ENCODE data around the gene ATP7B.

ATP7B gene

GRCh38 chr13:51942189-51942588 is 69.1 kb downstream of the ATP7B start:
- DNase-seq = no peak

GRCh38 chr13:51938454-51938853 is 72.8 kb downstream of the ATP7B start:
- DNase-seq = no peak

GRCh38 chr13:51937320-51938290 is 73.6 kb downstream of the ATP7B start:
- DNase-seq = no peak

DNA sequence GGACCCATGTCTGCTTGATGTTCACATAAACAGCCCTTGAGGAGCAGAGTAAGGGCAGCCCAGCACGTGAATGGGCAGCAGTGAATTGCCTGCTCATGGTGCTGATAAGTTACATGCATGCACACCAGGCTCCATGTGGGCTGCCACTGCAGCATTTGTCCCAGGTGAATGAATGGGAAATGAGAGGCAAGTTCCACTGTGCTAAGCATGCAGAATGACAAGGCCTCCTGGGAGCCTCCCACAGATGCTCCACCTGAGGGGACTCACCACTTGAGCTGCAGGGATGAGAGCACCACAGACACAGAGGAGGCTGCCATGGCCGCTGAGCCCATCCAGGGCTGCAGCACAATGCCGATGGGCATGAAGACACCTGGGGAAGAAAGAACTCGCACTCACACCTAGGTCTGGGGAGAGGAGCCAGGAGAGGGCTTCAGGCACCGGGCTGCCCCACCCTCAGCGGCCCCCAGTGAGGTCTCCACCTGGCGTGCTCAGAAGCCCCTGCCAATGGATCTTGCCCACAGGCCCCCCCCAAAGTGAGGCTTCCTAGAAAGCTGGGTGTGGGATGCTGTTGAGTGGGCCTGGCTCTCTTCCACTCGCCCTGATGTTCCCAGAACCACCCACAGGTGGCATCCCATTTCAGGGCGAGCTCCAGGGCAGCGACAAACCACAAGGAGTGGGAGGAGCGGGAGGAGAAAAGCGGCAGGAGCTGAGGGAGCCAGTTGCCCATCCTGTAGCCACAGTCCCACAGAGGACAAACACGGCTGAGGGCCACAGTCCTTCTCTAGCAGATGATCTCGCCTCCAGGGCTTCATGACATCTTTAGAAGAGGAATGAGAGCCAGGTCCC is 75.7 kb downstream of the ATP7B start:
- no peak for DNase-seq

- DNase-seq = no peak
These were observed 76.7 kb downstream of the ATP7B start for GRCh38 chr13:51934461-51935087.

GRCh38 chr13:51933466-51934058 is 77.7 kb downstream of the ATP7B start:
- no peak for DNase-seq

DNA sequence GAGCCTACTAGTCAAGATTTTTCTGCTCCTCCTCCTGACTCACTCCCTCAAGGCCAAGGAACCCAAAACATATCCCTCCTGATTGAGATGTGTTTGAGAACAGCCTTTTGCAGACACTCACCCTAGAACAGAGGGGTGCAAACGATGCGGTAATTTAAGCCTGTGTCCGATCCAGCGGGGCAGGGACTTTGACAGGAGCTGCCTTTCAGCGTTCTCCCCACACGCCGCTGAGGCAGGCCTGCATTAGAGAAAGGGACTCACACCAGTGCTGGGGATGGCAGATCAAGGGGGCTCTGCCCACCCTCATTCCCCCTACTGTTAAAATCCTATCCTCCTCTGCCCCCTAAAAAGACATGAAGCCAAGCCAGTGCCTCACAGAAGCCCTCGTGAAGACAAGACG is 79.0 kb downstream of the ATP7B start:
- DNase-seq = no peak

- no peak for DNase-seq
These were observed 79.6 kb downstream of the ATP7B start for GRCh38 chr13:51931606-51932005.

DNA sequence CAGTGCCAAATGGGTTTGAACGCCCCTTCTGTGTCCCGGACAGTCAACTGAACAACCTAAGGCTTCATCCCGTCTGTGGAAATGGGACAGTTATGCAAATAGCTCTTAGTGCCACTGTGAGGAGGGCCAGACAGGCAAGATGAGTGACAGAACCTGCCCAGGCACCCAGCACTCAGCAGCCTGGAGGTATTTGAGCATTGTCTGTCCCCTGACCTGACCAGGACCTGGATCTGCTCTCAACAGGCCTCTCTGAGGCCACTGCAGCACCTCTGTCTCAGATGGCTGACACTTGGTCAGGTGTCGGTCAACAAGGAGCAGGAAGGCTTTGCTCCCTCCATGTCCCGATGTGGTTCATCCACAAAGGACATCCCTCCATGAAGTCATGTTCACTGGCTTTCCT is 81.6 kb downstream of the ATP7B start:
- no peak for DNase-seq

DNA sequence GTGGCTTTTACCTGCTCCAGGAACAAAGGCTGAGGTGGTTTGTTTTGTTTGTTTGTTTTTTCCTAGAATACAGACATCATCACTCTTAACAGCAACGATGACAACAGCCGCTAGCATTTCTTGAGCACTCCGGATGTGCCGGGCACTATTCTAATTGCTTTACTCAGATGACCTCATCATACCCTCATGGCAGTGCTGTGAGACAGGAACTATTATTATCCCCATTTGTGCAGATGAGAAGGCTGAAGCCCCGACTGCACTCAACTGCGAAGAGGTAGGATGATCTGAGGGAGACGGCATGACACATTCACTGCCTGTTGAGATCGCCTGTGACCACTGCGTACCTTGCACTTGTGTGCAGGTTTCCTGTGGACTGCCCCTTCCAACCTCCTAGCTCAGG is 83.0 kb downstream of the ATP7B start:
- peak; percentile 33 for DNase-seq

DNA sequence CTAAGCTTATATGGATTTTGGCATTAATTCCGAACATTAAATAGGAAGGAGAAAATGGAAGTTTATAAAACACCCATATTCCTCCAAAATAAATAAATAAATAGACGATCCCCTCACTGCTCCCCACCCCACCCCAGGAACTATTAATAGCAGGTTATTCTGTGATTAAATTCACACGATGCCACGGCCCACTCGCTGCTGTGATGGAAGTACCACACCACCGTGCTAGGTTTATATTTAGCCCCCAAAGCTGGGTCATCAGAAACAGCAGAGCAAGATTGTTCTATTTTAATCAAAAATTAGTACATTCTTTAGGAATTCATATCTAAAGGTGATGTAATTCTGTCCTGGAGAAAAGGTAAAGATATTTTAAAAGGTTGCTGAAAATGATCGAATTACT is 84.1 kb downstream of the ATP7B start:
- no peak for DNase-seq

- no peak for DNase-seq
These were observed 84.7 kb downstream of the ATP7B start for GRCh38 chr13:51926528-51926885.

GRCh38 chr13:51925865-51926527 is 85.3 kb downstream of the ATP7B start:
- no peak for DNase-seq

GRCh38 chr13:51924756-51925544 is 86.3 kb downstream of the ATP7B start:
- no peak for DNase-seq

- DNase-seq = no peak
These were observed 87.2 kb downstream of the ATP7B start for GRCh38 chr13:51923983-51924539.

DNA sequence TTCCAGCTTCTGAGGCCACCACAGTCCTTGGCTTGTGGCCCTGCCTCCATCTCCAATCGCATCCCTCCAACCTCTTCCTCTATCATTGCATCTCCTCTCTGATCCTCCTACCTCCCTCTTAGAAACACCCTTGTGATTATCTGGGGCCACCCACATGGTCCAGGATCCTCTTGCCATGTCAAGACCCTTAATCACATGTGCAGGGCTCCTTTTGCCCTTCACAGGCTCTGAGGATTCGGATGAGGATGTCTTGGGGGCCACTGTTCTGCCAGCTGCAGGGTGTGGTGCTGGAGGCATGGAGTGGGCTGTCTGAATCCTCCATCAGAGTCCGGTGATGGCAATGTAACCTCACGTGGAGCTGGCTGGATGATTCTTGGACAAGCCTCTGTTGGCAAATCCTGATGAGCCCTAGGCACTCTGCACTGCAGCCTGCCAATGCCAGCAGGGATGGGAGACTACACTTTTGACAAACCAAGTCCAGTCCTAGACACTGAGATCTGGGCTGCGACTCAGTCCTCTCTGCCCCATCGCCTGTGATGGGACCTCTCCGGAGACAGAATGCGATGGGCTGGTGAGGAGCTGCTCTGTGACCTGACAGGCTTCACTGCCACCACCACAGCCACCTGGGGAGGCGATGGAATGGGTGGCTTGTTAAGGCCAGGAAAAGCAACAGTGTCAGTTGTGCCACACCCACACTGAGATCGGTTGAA is 88.3 kb downstream of the ATP7B start:
- DNase-seq = no peak

- DNase-seq = no peak
These were observed 89.2 kb downstream of the ATP7B start for GRCh38 chr13:51921790-51922740.

DNA sequence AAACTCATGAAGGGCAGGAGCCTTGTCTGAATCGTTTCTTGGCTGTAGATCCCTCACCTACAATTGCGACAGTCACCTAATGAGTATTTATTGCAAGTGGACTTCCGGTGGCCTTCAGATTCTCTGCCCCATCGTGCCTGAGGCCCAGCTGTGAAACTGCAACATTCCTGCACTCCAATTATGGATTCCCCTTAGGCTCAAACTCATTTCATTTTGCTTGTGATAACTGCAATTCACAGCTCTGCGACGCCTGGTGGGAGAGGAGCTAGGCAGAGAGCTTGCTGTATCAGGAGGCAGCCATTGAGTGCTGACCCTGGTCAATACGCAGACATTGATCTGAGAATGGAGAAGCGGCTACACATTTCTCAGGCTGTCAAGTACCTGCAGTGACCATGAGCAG is 90.5 kb downstream of the ATP7B start:
- no peak for DNase-seq

GRCh38 chr13:51920267-51920666 is 91.0 kb downstream of the ATP7B start:
- no peak for DNase-seq
